H9 (cell line): Measurements from ENCODE around the gene ZNF672. TPM values are rescaled to one million over a fixed set of nuclear protein-coding genes. Genes with fewer than 3 reads are reported as not detected.
A peak's percentile ranks its signal among the peaks of the same experiment; 100 is the strongest.

ENCODE experiments used
- DNase-seq: peaks from one replicate; pipeline ENCODE4 v3.0.0-alpha.2; 2017
- H2AFZ ChIP-seq: one replicate; pipeline ENCODE4 v1.6.1; 2013; ENCODE audit warnings: mild to moderate bottlenecking, low read length, control low read depth, moderate library complexity
- H2AK5ac ChIP-seq: 2 replicates; pipeline ENCODE4 v1.6.1; 2013; ENCODE audit warnings: low read length, control low read depth, mixed read lengths; ENCODE audit not compliant: insufficient read length
- H2BK120ac ChIP-seq: one replicate; pipeline ENCODE4 v1.6.1; 2013; ENCODE audit warnings: low read depth, mild to moderate bottlenecking, low read length, control low read depth, inconsistent platforms; ENCODE audit not compliant: poor library complexity, severe bottlenecking
- H2BK12ac ChIP-seq: 2 replicates; pipeline ENCODE4 v1.6.1; 2013; ENCODE audit warnings: low read length, control low read depth, mixed read lengths, low read depth; ENCODE audit not compliant: insufficient read length
- H2BK15ac ChIP-seq: 2 replicates; pipeline ENCODE4 v1.6.1; 2013; ENCODE audit warnings: low read depth, low read length, control low read depth
- H2BK20ac ChIP-seq: one replicate; pipeline ENCODE4 v1.6.1; 2013; ENCODE audit warnings: low read depth, mild to moderate bottlenecking, low read length, control low read depth, inconsistent platforms; ENCODE audit not compliant: poor library complexity, severe bottlenecking
- H2BK5ac ChIP-seq: 2 replicates; pipeline ENCODE4 v1.6.1; 2013; ENCODE audit warnings: low read length, control low read depth, mixed read lengths; ENCODE audit not compliant: insufficient read length
- H3K14ac ChIP-seq: 2 replicates; pipeline ENCODE4 v1.6.1; 2013; ENCODE audit warnings: low read length, control low read depth; ENCODE audit not compliant: insufficient read depth
- H3K18ac ChIP-seq: 2 replicates; pipeline ENCODE4 v1.6.1; 2013; ENCODE audit warnings: low read depth, mild to moderate bottlenecking, mixed read lengths, low read length, control low read depth; ENCODE audit not compliant: insufficient read length
- H3K23ac ChIP-seq: 2 replicates; pipeline ENCODE4 v1.6.1; 2013; ENCODE audit warnings: low read length, control low read depth, mixed read lengths, low read depth; ENCODE audit not compliant: insufficient read length
- H3K23me2 ChIP-seq: 2 replicates; pipeline ENCODE4 v1.6.1; 2013; ENCODE audit warnings: low read depth, mild to moderate bottlenecking, mixed read lengths, low read length, control low read depth; ENCODE audit not compliant: insufficient read length, poor library complexity, severe bottlenecking
- H3K27ac ChIP-seq: 2 replicates; pipeline ENCODE4 v1.5.1; 2013; ENCODE audit warnings: low read length, control low read depth, mixed read lengths, low read depth; ENCODE audit not compliant: insufficient read length
- H3K27me3 ChIP-seq: 2 replicates; pipeline ENCODE4 v1.6.1; 2013; ENCODE audit warnings: low read length, control low read depth, inconsistent platforms; ENCODE audit not compliant: insufficient read depth
- H3K4ac ChIP-seq: 2 replicates; pipeline ENCODE4 v1.6.1; 2013; ENCODE audit warnings: low read depth, mild to moderate bottlenecking, control low read depth, inconsistent platforms, low read length, moderate library complexity
- H3K4me1 ChIP-seq: 2 replicates; pipeline ENCODE4 v1.6.1; 2013; ENCODE audit warnings: low read length, control low read depth, inconsistent platforms; ENCODE audit not compliant: insufficient read depth
- H3K4me2 ChIP-seq: 2 replicates; pipeline ENCODE4 v1.6.1; 2013; ENCODE audit warnings: low read length, control low read depth, mixed read lengths; ENCODE audit not compliant: insufficient read length, insufficient read depth
- H3K56ac ChIP-seq: 2 replicates; pipeline ENCODE4 v1.6.1; 2013; ENCODE audit warnings: low read depth, mild to moderate bottlenecking, mixed read lengths, low read length, control low read depth; ENCODE audit not compliant: insufficient read length
- H3K79me1 ChIP-seq: 2 replicates; pipeline ENCODE4 v1.6.1; 2013; ENCODE audit warnings: low read depth, mild to moderate bottlenecking, moderate library complexity, low read length, control low read depth, inconsistent platforms; ENCODE audit not compliant: insufficient read depth, poor library complexity, severe bottlenecking
- H3K79me2 ChIP-seq: 2 replicates; pipeline ENCODE4 v1.6.1; 2013; ENCODE audit warnings: low read length, control low read depth, inconsistent platforms; ENCODE audit not compliant: insufficient read depth
- H3K9ac ChIP-seq: 2 replicates; pipeline ENCODE4 v1.6.1; 2013; ENCODE audit warnings: low read length, control low read depth, mixed read lengths; ENCODE audit not compliant: insufficient read length; ENCODE audit errors: extremely low read depth
- H3K9me3 ChIP-seq: one replicate; pipeline ENCODE4 v1.6.1; 2013; ENCODE audit warnings: low read depth, low read length, inconsistent platforms; ENCODE audit not compliant: control insufficient read depth
- H3T11ph ChIP-seq: one replicate; pipeline ENCODE4 v1.6.1; 2013; ENCODE audit warnings: mild to moderate bottlenecking, low read length, control low read depth, inconsistent platforms
- H4K20me1 ChIP-seq: one replicate; pipeline ENCODE4 v1.6.1; 2013; ENCODE audit not compliant: control insufficient read depth, insufficient read length, insufficient read depth
- H4K5ac ChIP-seq: 2 replicates; pipeline ENCODE4 v1.6.1; 2013; ENCODE audit warnings: low read depth, mild to moderate bottlenecking, mixed read lengths, low read length, control low read depth; ENCODE audit not compliant: insufficient read length
- H4K8ac ChIP-seq: replicated peaks from 2 replicates; pipeline ENCODE4 v1.6.1; 2013; ENCODE audit warnings: low read length, control low read depth, mixed read lengths, low read depth; ENCODE audit not compliant: insufficient read length
- H4K91ac ChIP-seq: 2 replicates; pipeline ENCODE4 v1.6.1; 2013; ENCODE audit warnings: low read depth, mild to moderate bottlenecking, moderate library complexity, mixed read lengths, low read length, control low read depth; ENCODE audit not compliant: insufficient read length
- H3K27ac Mint-ChIP-seq, 3 experiments: 2 replicates in 2 of 3; 3 replicates in 1 of 3; pipeline ENCODE4 v1.8.0; 2020 to 2021; ENCODE audit warnings: mixed read lengths in 3 of 3, mild to moderate bottlenecking in 1 of 3, moderate library complexity in 1 of 3
- H3K27me3 Mint-ChIP-seq: 2 replicates; pipeline ENCODE4 v1.8.0; 2021; ENCODE audit warnings: low read depth, mild to moderate bottlenecking, moderate library complexity, mixed read lengths
- H3K36me3 Mint-ChIP-seq, 3 experiments: 2 replicates in 2 of 3; 3 replicates in 1 of 3; pipeline ENCODE4 v1.8.0; 2020 to 2021; ENCODE audit warnings: low read depth in 3 of 3, mixed read lengths in 3 of 3; ENCODE audit not compliant: insufficient read depth in 1 of 3
- H3K4me1 Mint-ChIP-seq, 2 experiments: 2 replicates each; pipeline ENCODE4 v1.8.0; 2020; ENCODE audit warnings: mixed read lengths in 2 of 2
- H3K4me3 Mint-ChIP-seq, 2 experiments: 2 replicates in 1 of 2; 3 replicates in 1 of 2; pipeline ENCODE4 v1.8.0; 2020 to 2021; ENCODE audit warnings: mild to moderate bottlenecking in 2 of 2, mixed read lengths in 2 of 2, moderate library complexity in 1 of 2
- H3K9me3 Mint-ChIP-seq, 2 experiments: 2 replicates in 1 of 2; 3 replicates in 1 of 2; pipeline ENCODE4 v1.8.0; 2020; ENCODE audit warnings: mild to moderate bottlenecking in 2 of 2, mixed read lengths in 2 of 2, moderate library complexity in 1 of 2
- CTCF ChIP-seq: fragments of 200-600 bp; sonication (generic); conservative IDR thresholded peaks from 3 replicates; pipeline ENCODE4 v1.8.0; 2021; ENCODE audit warnings: antibody characterized with exemption, mild to moderate bottlenecking
- WGBS: extraction: QIAGEN DNeasy Blood & Tissue Kit; methylation state at CpG from one replicate; pipeline ENCODE4 v1.1.7; 2013; ENCODE audit warnings: missing lambda C conversion rate, low lambda C conversion rate, mixed read lengths; ENCODE audit not compliant: insufficient read length; ENCODE audit errors: extremely low coverage; 5-methylcytosine and 5-hydroxymethylcytosine counted together
- long read RNA-seq: library from polyadenylated mRNA; unstranded; transcript quantifications from one replicate; pipeline ENCODE4 v2.0.0, GENCODE V29; 2020
- total RNA-seq: library from RNA; stranded (reverse); gene quantifications from 2 replicates; pipeline ENCODE4 v1.2.1, GENCODE V29; 2021

ZNF672 gene
- 28.5 and 29.4 TPM in 2 replicates for total RNA-seq
- long read RNA-seq, transcript ZNF672-201 (4 exons, 2,989 nt) = major isoform, 239 of 284 reads
- long read RNA-seq, transcript ZNF672-205 (4 exons, 583 nt) = minor isoform, 24 of 284 reads
- long read RNA-seq, partial matches to known transcripts = 15 of 284 reads
- long read RNA-seq, other reads (novel, unspliced or antisense) = 4 of 284 reads

- Histone ChIP-seq H2BK20ac (no peak within 1 kb of the TSS), H2BK12ac (no peak within 1 kb of the TSS), H3K56ac (no peak within 1 kb of the TSS), H2BK5ac (no peak within 1 kb of the TSS), H3K4ac (no peak within 1 kb of the TSS), H3K79me2 (peaks cover 3% of the 10 kb centered on the region), H3K23me2 (peaks cover 4% of the 10 kb centered on the region), H3K23ac (no peak within 1 kb of the TSS), H4K5ac (no peak within 1 kb of the TSS), H4K91ac (no peak within 1 kb of the TSS), H3K9ac (peak within 1 kb of the TSS; percentile 42), H3K79me1 (no peaks in the 10 kb centered on the region), H3K9me3 (no peaks in the 10 kb centered on the region), H2BK120ac (no peak within 1 kb of the TSS), H3K27ac (no peak within 1 kb of the TSS), H3K18ac (peak within 1 kb of the TSS; percentile 80), H4K20me1 (no peaks in the 10 kb centered on the region), H4K8ac (no peak within 1 kb of the TSS), H2AK5ac (no peak within 1 kb of the TSS), H3K4me2 (peak within 1 kb of the TSS; percentile 89), H3K4me1 (no peaks in the 10 kb centered on the region; the same call in 1 of the 2 replicates), H2AFZ (peak within 1 kb of the TSS; percentile 52), H3K27me3 (no peaks in the 10 kb centered on the region), H3T11ph (no peak within 1 kb of the TSS), H2BK15ac (no peak within 1 kb of the TSS), H3K14ac (peak within 1 kb of the TSS; percentile 77)
- no peaks in the 10 kb centered on the region for H3K9me3 Mint-ChIP-seq
- peaks cover 2 to 13% of the 10 kb centered on the region in 2 experiments; a peak in 3 of 4 replicates for H3K4me1 Mint-ChIP-seq
- no peak for TF ChIP-seq CTCF
- no CpG with 5 or more reads among the region's 48 CpGs for WGBS
- H3K27ac Mint-ChIP-seq = peak within 1 kb of the TSS; percentile 91 to 97 (median 95)
- H3K4me3 Mint-ChIP-seq = no peak within 1 kb of the TSS; a peak in 3 of 5 replicates
- H3K27me3 Mint-ChIP-seq = no peaks in the 10 kb centered on the region; the same call in 1 of the 2 replicates
- peaks cover 0 to 2% (median 0%) of the 10 kb centered on the region in 3 experiments; a peak in 2 of 7 replicates for H3K36me3 Mint-ChIP-seq
- DNase-seq = peak; percentile 98
These were observed at the start of gene ZNF672 for GRCh38 chr1:248837781-248838356. TSS of gene ZNF672 (plus strand) at chr1:248838224. CDS start at chr1:248847275, 9,051 bp downstream.
